HepG2 (cell line): ENCODE measurements around the gene TP53I3. TPM values are rescaled to one million over a fixed set of nuclear protein-coding genes. Genes with fewer than 3 reads are reported as not detected.
A peak's percentile ranks its signal among the peaks of the same experiment; 100 is the strongest.

Source experiments
- GABPA ChIP-seq, 2 experiments: IDR thresholded peaks; 2 replicates each; pipeline ENCODE4 v1.6.1; 2011 to 2016; ENCODE audit warnings: low read depth in 2 of 2, low read length in 1 of 2, missing biosample characterization in 1 of 2, missing genetic modification characterization in 1 of 2
- HNRNPH1 ChIP-seq: fragments of 200-400 bp; formaldehyde crosslinking; optimal IDR thresholded peaks from 2 replicates; pipeline ENCODE3; 2017; ENCODE audit warnings: mild to moderate bottlenecking, low read depth, low read length
- IKZF4 ChIP-seq: sonication (generic); formaldehyde crosslinking; IDR thresholded peaks from 2 replicates; pipeline ENCODE4 v1.5.1; 2020; ENCODE audit warnings: borderline replicate concordance, mild to moderate bottlenecking, low read depth, missing genetic modification reagents; ENCODE audit errors: not compliant biosample characterization
- JUND ChIP-seq: sonication (generic); formaldehyde crosslinking; IDR thresholded peaks from 2 replicates; pipeline ENCODE4 v1.8.0; 2022; ENCODE audit warnings: mild to moderate bottlenecking, missing genetic modification reagents
- KDM2A ChIP-seq: sonication (generic); formaldehyde crosslinking; IDR thresholded peaks from 2 replicates; pipeline ENCODE4 v1.4.0; 2020; ENCODE audit warnings: low read depth, missing genetic modification reagents, borderline replicate concordance
- RARA ChIP-seq: IDR thresholded peaks from 2 replicates; pipeline ENCODE4 v1.6.1; 2016; ENCODE audit warnings: missing genetic modification reagents, missing compliant biosample characterization
- TBX3 ChIP-seq: fragments of 450-650 bp; IDR thresholded peaks from 2 replicates; pipeline ENCODE4 v1.6.1; 2017; ENCODE audit warnings: antibody characterized with exemption, mild to moderate bottlenecking, inconsistent platforms, borderline replicate concordance
- ZFP36 ChIP-seq: fragments of 150-350 bp; IDR thresholded peaks from 2 replicates; pipeline ENCODE4 v1.6.1; 2018; ENCODE audit warnings: borderline replicate concordance, low read length, low read depth; ENCODE audit not compliant: partially characterized antibody
- ZNF17 ChIP-seq: sonication (generic); formaldehyde crosslinking; IDR thresholded peaks from 2 replicates; pipeline ENCODE4 v1.5.0; 2020; ENCODE audit warnings: mild to moderate bottlenecking, missing genetic modification reagents
- ZNF260 ChIP-seq: sonication (generic); formaldehyde crosslinking; IDR thresholded peaks from 2 replicates; pipeline ENCODE4 v1.4.0; 2020; ENCODE audit warnings: missing genetic modification reagents, low read depth, mild to moderate bottlenecking, borderline replicate concordance
- ZNF441 ChIP-seq: sonication (generic); formaldehyde crosslinking; IDR thresholded peaks from 2 replicates; pipeline ENCODE4 v1.7.0; 2021; ENCODE audit warnings: missing genetic modification reagents, borderline replicate concordance
- ZNF567 ChIP-seq: sonication (generic); formaldehyde crosslinking; IDR thresholded peaks from 2 replicates; pipeline ENCODE4 v1.8.1; 2023; ENCODE audit warnings: mild to moderate bottlenecking, missing genetic modification reagents, borderline replicate concordance
- ZNF773 ChIP-seq: sonication (generic); formaldehyde crosslinking; IDR thresholded peaks from 2 replicates; pipeline ENCODE4 v1.4.0; 2020; ENCODE audit warnings: missing genetic modification reagents, borderline replicate concordance
- ZSCAN25 ChIP-seq: sonication (generic); formaldehyde crosslinking; IDR thresholded peaks from 2 replicates; pipeline ENCODE4 v1.8.0; 2022; ENCODE audit warnings: mild to moderate bottlenecking, missing genetic modification reagents
- polyA plus RNA-seq, 8 experiments: library from polyadenylated mRNA; depleted of rRNA in 3 of 8; stranded (reverse) in 7 of 8; unstranded in 1 of 8; fragments of >200 nt; fragmentation: Illumina TruSeq in 4 of 8; extraction: Trizol in 4 of 8; gene quantifications; 2 replicates each; pipeline versions ENCODE4 v1.2.1 to v1.2.3, GENCODE V29; 2011 to 2016; ENCODE audit warnings: low read depth in 4 of 8, missing spikeins in 1 of 8, mixed read lengths in 1 of 8; ENCODE audit not compliant: insufficient read depth in 1 of 8
- total RNA-seq, 5 experiments: library from RNA; depleted of rRNA; stranded (reverse); fragments of >200 nt; fragmentation: Illumina TruSeq; extraction: Trizol; gene quantifications; 2 replicates each; pipeline ENCODE4 v1.2.3, GENCODE V29; 2016; ENCODE audit warnings: low read depth in 1 of 5
- TF ChIP-seq, protein P1 (sequence below): sonication (generic); formaldehyde crosslinking; IDR thresholded peaks from 2 replicates; pipeline ENCODE4 v1.5.1; 2020; ENCODE audit warnings: mild to moderate bottlenecking, missing genetic modification reagents, borderline replicate concordance
- TF ChIP-seq, protein P2 (sequence below): sonication (generic); formaldehyde crosslinking; conservative IDR thresholded peaks from 2 replicates; pipeline ENCODE4 v1.4.0; 2020; ENCODE audit warnings: mild to moderate bottlenecking, missing genetic modification reagents, moderate library complexity
- TF ChIP-seq, protein P3 (sequence below): sonication (generic); formaldehyde crosslinking; IDR thresholded peaks from 2 replicates; pipeline ENCODE4 v1.9.0; 2021; ENCODE audit warnings: missing genetic modification reagents, mild to moderate bottlenecking, borderline replicate concordance

TP53I3 gene
- total and polyA plus RNA-seq, 2 of the 13 experiments (the other 11 are each of a cell fraction or from before 2014, with no cell fraction given), result 25.0 to 44.1 TPM

DNA sequence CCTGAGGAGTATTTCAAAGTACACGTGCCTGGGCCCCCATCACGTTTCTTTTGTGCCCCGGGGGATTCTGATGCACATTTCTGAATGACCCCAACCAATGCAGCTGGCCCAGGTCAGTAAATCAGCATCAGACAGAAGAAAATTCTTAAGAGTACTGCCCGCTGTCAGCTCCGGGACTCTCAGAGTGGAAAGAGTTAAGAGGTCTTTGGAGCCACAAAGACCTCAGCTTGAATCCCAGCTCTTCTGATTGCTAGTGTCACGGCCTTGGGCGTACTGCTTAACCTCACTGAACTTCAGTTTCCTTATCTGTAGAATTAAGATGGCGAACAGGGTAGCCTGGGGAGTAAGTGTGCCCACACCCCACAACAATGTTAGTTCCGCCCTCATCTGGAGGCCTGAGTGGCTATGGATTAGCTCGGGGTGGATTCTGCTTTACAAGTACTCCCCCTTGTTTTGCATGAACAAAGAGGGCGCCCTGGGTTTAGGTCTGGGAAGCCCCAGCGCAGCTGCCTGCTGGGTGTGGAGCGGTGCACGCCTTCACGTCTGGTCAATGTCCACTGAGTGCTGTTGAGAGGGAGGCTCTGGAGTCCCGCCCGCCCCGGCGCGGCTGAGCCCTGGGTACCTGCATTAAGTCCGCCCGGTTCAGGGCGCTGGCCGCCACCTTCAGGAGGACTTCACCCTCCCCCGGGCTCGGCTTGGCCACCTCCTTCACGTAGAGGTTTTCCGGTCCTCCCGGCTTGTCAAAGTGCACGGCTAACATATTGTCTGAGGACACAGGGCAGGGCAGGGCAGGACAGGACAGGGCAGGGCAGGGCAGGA, 858 bp downstream of the TP53I3 start (continued):
- TF ChIP-seq, protein P1, sequence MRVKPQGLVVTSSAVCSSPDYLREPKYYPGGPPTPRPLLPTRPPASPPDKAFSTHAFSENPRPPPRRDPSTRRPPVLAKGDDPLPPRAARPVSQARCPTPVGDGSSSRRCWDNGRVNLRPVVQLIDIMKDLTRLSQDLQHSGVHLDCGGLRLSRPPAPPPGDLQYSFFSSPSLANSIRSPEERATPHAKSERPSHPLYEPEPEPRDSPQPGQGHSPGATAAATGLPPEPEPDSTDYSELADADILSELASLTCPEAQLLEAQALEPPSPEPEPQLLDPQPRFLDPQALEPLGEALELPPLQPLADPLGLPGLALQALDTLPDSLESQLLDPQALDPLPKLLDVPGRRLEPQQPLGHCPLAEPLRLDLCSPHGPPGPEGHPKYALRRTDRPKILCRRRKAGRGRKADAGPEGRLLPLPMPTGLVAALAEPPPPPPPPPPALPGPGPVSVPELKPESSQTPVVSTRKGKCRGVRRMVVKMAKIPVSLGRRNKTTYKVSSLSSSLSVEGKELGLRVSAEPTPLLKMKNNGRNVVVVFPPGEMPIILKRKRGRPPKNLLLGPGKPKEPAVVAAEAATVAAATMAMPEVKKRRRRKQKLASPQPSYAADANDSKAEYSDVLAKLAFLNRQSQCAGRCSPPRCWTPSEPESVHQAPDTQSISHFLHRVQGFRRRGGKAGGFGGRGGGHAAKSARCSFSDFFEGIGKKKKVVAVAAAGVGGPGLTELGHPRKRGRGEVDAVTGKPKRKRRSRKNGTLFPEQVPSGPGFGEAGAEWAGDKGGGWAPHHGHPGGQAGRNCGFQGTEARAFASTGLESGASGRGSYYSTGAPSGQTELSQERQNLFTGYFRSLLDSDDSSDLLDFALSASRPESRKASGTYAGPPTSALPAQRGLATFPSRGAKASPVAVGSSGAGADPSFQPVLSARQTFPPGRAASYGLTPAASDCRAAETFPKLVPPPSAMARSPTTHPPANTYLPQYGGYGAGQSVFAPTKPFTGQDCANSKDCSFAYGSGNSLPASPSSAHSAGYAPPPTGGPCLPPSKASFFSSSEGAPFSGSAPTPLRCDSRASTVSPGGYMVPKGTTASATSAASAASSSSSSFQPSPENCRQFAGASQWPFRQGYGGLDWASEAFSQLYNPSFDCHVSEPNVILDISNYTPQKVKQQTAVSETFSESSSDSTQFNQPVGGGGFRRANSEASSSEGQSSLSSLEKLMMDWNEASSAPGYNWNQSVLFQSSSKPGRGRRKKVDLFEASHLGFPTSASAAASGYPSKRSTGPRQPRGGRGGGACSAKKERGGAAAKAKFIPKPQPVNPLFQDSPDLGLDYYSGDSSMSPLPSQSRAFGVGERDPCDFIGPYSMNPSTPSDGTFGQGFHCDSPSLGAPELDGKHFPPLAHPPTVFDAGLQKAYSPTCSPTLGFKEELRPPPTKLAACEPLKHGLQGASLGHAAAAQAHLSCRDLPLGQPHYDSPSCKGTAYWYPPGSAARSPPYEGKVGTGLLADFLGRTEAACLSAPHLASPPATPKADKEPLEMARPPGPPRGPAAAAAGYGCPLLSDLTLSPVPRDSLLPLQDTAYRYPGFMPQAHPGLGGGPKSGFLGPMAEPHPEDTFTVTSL, result peak; percentile 79
- TF ChIP-seq ZNF567 (CRISPR knock-in tag) (peak; percentile 94), JUND (CRISPR knock-in tag) (no peak; the same call in 1 of the 2 replicates), ZNF773 (CRISPR knock-in tag) (no peak; the same call in 1 of the 2 replicates), ZSCAN25 (CRISPR knock-in tag) (no peak), ZNF441 (CRISPR knock-in tag) (peak; percentile 86), HNRNPH1 (no peak), ZFP36 (no peak), ZNF260 (CRISPR knock-in tag) (0 out of 2 replicates have a peak, but pooled peaks have one; percentile 80), KDM2A (peak; percentile 65), ZNF17 (CRISPR knock-in tag) (no peak), RARA (no peak; the same call in 1 of the 2 replicates), TBX3 (peak; percentile 63; the same call in 1 of the 2 replicates), GABPA (IDR thresholded peaks at IDR 0.05; ENCODE audit: low read depth, low read length) (no peak), GABPA (CRISPR knock-in tag; IDR thresholded peaks at IDR 0.05; ENCODE audit: low read depth) (peak; percentile 70), IKZF4 (CRISPR knock-in tag) (peak; percentile 78)
- TF ChIP-seq, protein P2, sequence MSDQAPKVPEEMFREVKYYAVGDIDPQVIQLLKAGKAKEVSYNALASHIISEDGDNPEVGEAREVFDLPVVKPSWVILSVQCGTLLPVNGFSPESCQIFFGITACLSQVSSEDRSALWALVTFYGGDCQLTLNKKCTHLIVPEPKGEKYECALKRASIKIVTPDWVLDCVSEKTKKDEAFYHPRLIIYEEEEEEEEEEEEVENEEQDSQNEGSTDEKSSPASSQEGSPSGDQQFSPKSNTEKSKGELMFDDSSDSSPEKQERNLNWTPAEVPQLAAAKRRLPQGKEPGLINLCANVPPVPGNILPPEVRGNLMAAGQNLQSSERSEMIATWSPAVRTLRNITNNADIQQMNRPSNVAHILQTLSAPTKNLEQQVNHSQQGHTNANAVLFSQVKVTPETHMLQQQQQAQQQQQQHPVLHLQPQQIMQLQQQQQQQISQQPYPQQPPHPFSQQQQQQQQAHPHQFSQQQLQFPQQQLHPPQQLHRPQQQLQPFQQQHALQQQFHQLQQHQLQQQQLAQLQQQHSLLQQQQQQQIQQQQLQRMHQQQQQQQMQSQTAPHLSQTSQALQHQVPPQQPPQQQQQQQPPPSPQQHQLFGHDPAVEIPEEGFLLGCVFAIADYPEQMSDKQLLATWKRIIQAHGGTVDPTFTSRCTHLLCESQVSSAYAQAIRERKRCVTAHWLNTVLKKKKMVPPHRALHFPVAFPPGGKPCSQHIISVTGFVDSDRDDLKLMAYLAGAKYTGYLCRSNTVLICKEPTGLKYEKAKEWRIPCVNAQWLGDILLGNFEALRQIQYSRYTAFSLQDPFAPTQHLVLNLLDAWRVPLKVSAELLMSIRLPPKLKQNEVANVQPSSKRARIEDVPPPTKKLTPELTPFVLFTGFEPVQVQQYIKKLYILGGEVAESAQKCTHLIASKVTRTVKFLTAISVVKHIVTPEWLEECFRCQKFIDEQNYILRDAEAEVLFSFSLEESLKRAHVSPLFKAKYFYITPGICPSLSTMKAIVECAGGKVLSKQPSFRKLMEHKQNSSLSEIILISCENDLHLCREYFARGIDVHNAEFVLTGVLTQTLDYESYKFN, result peak; percentile 80
- TF ChIP-seq, protein P3, sequence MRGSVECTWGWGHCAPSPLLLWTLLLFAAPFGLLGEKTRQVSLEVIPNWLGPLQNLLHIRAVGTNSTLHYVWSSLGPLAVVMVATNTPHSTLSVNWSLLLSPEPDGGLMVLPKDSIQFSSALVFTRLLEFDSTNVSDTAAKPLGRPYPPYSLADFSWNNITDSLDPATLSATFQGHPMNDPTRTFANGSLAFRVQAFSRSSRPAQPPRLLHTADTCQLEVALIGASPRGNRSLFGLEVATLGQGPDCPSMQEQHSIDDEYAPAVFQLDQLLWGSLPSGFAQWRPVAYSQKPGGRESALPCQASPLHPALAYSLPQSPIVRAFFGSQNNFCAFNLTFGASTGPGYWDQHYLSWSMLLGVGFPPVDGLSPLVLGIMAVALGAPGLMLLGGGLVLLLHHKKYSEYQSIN, result no peak
